Left lung (tissue), 10 donors: ENCODE measurements around the gene GCNT2. TPM values are rescaled to one million over a fixed set of nuclear protein-coding genes. Genes with fewer than 3 reads are reported as not detected.

Experiments used
- ATAC-seq: fragments of 200-7000 bp; cut with Tn5 transposase; one replicate; pipeline ENCODE4 v1.9.1; 2020; ENCODE audit warnings: moderate library complexity
- DNase-seq, 4 donors: peaks; one replicate each; pipeline ENCODE4 v3.0.0-alpha.2; 2013 to 2020
- H3K27ac ChIP-seq, 2 donors: fragments of 200-600 bp; sonication (generic) in 1 of 2; one replicate each; pipeline versions ENCODE4 v1.5.0 to v1.8.0; 2020 to 2021
- H3K27me3 ChIP-seq, 2 donors: fragments of 200-600 bp; sonication (generic) in 1 of 2; one replicate each; pipeline versions ENCODE4 v1.5.0 to v1.8.0; 2020 to 2021
- H3K36me3 ChIP-seq, 2 donors: fragments of 200-600 bp; sonication (generic) in 1 of 2; one replicate each; pipeline versions ENCODE4 v1.5.0 to v1.8.0; 2020 to 2021
- H3K4me1 ChIP-seq, 2 donors: fragments of 200-600 bp; one replicate each; pipeline ENCODE4 v1.8.0; 2021
- H3K4me3 ChIP-seq, 2 donors: fragments of 200-600 bp; sonication (generic) in 1 of 2; one replicate each; pipeline versions ENCODE4 v1.5.0 to v1.8.0; 2020 to 2021; ENCODE audit warnings: mild to moderate bottlenecking in 1 of 2
- H3K9me3 ChIP-seq, 2 donors: fragments of 200-600 bp; sonication (generic) in 1 of 2; one replicate each; pipeline versions ENCODE4 v1.5.0 to v1.8.0; 2020 to 2021
- CTCF ChIP-seq, 2 donors: fragments of 200-600 bp; sonication (generic) in 1 of 2; IDR thresholded peaks; one replicate each; pipeline versions ENCODE4 v1.5.0 to v1.8.0; 2021; ENCODE audit warnings: antibody characterized with exemption in 2 of 2
- intact Hi-C, 2 donors: fragments of 100-400 bp; cut with DNase I; formaldehyde crosslinking; loops; one replicate each; pipeline versions ENCODE4 v1.11.2 to v1.14.2; 2022
- polyA plus RNA-seq, 6 donors: library from polyadenylated mRNA; unstranded; fragments of 120-200 nt; gene quantifications; one replicate each; pipeline ENCODE4 v1.2.1, GENCODE V29; 2013; ENCODE audit not compliant: insufficient read length in 6 of 6
- total RNA-seq, 2 donors: library from RNA; stranded (reverse); fragmentation: NEBNext Ultra II Directional; extraction: Animal tissue kit (Norgen Biotek cat#: 25700); gene quantifications; one replicate each; pipeline ENCODE4 v1.2.1, GENCODE V29; 2021
- donor health status: DM: no; HTN: yes; CAD: no.
- donor health status: DM: no; HTN: no; CAD: no.

Gene GCNT2
- total and polyA plus RNA-seq, 8 donors, result 14.7 to 32.3 (median 18.0) TPM

- Histone ChIP-seq H3K9me3 (peaks cover 0 to 1% of the 10 kb centered on the region in 2 donors), H3K4me1 (no peaks in the 10 kb centered on the region), H3K4me3 (no peak overlapping the region), H3K36me3 (peaks cover 0 to 8% of the 10 kb centered on the region in 2 donors), H3K27ac (no peak overlapping the region), H3K27me3 (no peaks in the 10 kb centered on the region)
- no peak for DNase-seq
- intact Hi-C loops, result no loop called here
- no peak for ATAC-seq
- no peak for TF ChIP-seq CTCF (IDR thresholded peaks at IDR 0.05)
Measured at GRCh38 chr6:10621213-10621612, 100.1 kb downstream of the GCNT2 start.

- Histone ChIP-seq H3K36me3 (peaks cover 0 to 8% of the 10 kb centered on the region in 2 donors), H3K9me3 (peaks cover 0 to 1% of the 10 kb centered on the region in 2 donors), H3K27me3 (no peaks in the 10 kb centered on the region), H3K4me1 (no peaks in the 10 kb centered on the region), H3K4me3 (no peak overlapping the region), H3K27ac (no peak overlapping the region)
- no peak for TF ChIP-seq CTCF (IDR thresholded peaks at IDR 0.05)
- intact Hi-C loops, result no loop called here
- ATAC-seq, result no peak
- no peak for DNase-seq
Measured at GRCh38 chr6:10621847-10622246, 100.7 kb downstream of the GCNT2 start.

- Histone ChIP-seq H3K4me1 (no peaks in the 10 kb centered on the region), H3K36me3 (peaks cover 0 to 8% of the 10 kb centered on the region in 2 donors), H3K27ac (no peak overlapping the region), H3K4me3 (no peak overlapping the region), H3K27me3 (no peaks in the 10 kb centered on the region), H3K9me3 (peaks cover 0 to 1% of the 10 kb centered on the region in 2 donors)
- intact Hi-C loops, result no loop called here
- TF ChIP-seq CTCF (IDR thresholded peaks at IDR 0.05), result no peak
- DNase-seq (no peak), ATAC-seq (no peak)
Measured at GRCh38 chr6:10624836-10625235, 103.7 kb downstream of the GCNT2 start.

- TF ChIP-seq CTCF (IDR thresholded peaks at IDR 0.05), result no peak
- ATAC-seq (peak; percentile 65), DNase-seq (peak in 2 of 4 donors; percentile 46 to 73)
- Histone ChIP-seq H3K27ac (no peak overlapping the region), H3K4me1 (no peaks in the 10 kb centered on the region), H3K4me3 (no peak overlapping the region), H3K27me3 (no peaks in the 10 kb centered on the region), H3K9me3 (peaks cover 0 to 1% of the 10 kb centered on the region in 2 donors), H3K36me3 (peaks cover 0 to 8% of the 10 kb centered on the region in 2 donors)
- intact Hi-C loops, result no loop called here
Measured at GRCh38 chr6:10626154-10626741, 105.1 kb downstream of the GCNT2 start.

GRCh38 chr6:10627800-10628199, 106.6 kb downstream of the GCNT2 start:
- intact Hi-C loops, result no loop called here
- Histone ChIP-seq H3K4me1 (no peaks in the 10 kb centered on the region), H3K4me3 (no peak overlapping the region), H3K36me3 (no peaks in the 10 kb centered on the region), H3K27me3 (no peaks in the 10 kb centered on the region), H3K27ac (no peak overlapping the region), H3K9me3 (no peaks in the 10 kb centered on the region)
- no peak for ATAC-seq
- TF ChIP-seq CTCF (IDR thresholded peaks at IDR 0.05), result no peak
- no peak for DNase-seq
